Brain microvascular endothelial cell (primary cell): ENCODE measurements around the gene CTNNA3.
A peak's percentile ranks its signal among the peaks of the same experiment; 100 is the strongest.

Experiments used
- DNase-seq: peaks from one replicate; pipeline ENCODE4 v3.0.0-alpha.2; 2020
- H3K27ac ChIP-seq: fragments of 250-450 bp; sonication (Bioruptor Pico); 2 replicates; pipeline ENCODE4 v1.5.1; 2020; ENCODE audit warnings: mild to moderate bottlenecking, moderate library complexity
- H3K27me3 ChIP-seq: fragments of 250-450 bp; sonication (Bioruptor Pico); replicated peaks from 2 replicates; pipeline ENCODE4 v1.5.1; 2020; ENCODE audit warnings: mild to moderate bottlenecking
- H3K36me3 ChIP-seq: fragments of 250-450 bp; sonication (Bioruptor Pico); replicated peaks from 2 replicates; pipeline ENCODE4 v1.5.1; 2020; ENCODE audit warnings: mild to moderate bottlenecking
- H3K4me3 ChIP-seq: 2 replicates; pipeline ENCODE4 v1.5.1; 2011; ENCODE audit warnings: low read depth, mild to moderate bottlenecking, control low read depth, low read length, moderate library complexity
- in situ Hi-C: cut with HindIII; loops from 2 replicates; pipeline ENCODE4 v1.10.0; 2017; ENCODE audit warnings: low sequenced_read_pairs, low pct_ligation_motif_present
- TF ChIP-seq, protein P1 (sequence below): IDR thresholded peaks from 2 replicates; pipeline ENCODE4 v1.5.1; 2011; ENCODE audit warnings: low read depth, mild to moderate bottlenecking, moderate library complexity, low read length, control low read depth, inconsistent platforms; ENCODE audit errors: missing control alignments

The CTNNA3 gene

DNA sequence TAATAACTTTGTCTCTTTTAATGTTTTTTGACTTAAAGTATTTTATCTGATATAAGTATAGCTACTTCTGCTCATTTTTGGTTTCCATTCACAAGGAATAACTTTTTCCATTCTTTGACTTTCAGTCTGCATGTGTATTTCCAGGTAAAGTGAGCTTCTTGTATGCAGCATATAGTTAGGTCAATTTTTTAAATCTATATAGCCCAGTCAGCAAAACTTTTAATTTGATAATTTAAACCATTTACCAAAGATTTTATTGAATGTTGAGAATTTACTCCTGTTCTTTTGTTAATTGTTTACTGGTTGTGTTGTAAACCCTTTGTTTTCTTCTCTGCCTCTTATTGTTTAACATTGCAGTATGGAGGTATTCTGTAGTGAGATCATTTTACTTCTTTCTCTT, 1467.1 kb downstream of the CTNNA3 start:
- H3K27me3 ChIP-seq, result no peaks in the 10 kb centered on the region
- in situ Hi-C loops, result no loop called here
- TF ChIP-seq, protein P1, sequence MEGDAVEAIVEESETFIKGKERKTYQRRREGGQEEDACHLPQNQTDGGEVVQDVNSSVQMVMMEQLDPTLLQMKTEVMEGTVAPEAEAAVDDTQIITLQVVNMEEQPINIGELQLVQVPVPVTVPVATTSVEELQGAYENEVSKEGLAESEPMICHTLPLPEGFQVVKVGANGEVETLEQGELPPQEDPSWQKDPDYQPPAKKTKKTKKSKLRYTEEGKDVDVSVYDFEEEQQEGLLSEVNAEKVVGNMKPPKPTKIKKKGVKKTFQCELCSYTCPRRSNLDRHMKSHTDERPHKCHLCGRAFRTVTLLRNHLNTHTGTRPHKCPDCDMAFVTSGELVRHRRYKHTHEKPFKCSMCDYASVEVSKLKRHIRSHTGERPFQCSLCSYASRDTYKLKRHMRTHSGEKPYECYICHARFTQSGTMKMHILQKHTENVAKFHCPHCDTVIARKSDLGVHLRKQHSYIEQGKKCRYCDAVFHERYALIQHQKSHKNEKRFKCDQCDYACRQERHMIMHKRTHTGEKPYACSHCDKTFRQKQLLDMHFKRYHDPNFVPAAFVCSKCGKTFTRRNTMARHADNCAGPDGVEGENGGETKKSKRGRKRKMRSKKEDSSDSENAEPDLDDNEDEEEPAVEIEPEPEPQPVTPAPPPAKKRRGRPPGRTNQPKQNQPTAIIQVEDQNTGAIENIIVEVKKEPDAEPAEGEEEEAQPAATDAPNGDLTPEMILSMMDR, result no peak

DNA sequence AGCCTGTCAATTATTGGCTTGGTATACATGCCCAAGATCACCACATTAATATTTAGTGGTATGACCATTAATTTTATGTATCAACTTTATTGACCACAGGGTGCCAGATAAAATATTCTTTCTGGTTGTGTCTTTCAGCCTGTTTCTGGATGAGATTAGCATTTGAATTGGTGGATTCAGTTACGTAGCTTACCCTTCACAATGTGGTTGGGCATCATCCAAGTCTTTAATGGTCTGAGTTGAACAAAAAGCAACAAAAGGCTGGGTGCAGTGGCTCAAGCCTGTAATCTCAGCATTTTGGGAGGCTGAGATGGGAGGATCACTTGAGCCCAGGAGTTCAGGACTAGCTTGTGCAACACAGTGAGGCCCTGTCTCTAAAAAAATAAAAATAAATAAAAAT, 1472.3 kb downstream of the CTNNA3 start:
- H3K4me3 ChIP-seq, result no peak overlapping the region
- H3K36me3 ChIP-seq, result no peaks in the 10 kb centered on the region
- no peaks in the 10 kb centered on the region for H3K27me3 ChIP-seq
- no peak overlapping the region for H3K27ac ChIP-seq
- in situ Hi-C loops, result no loop called here
- DNase-seq, result no peak
- TF ChIP-seq, protein P1, result no peak

More for the DNA sequence above, 1467.1 kb downstream of the CTNNA3 start:
- DNase-seq, result no peak
- Histone ChIP-seq H3K27ac (no peak overlapping the region), H3K4me3 (no peak overlapping the region), H3K36me3 (no peaks in the 10 kb centered on the region)

DNA sequence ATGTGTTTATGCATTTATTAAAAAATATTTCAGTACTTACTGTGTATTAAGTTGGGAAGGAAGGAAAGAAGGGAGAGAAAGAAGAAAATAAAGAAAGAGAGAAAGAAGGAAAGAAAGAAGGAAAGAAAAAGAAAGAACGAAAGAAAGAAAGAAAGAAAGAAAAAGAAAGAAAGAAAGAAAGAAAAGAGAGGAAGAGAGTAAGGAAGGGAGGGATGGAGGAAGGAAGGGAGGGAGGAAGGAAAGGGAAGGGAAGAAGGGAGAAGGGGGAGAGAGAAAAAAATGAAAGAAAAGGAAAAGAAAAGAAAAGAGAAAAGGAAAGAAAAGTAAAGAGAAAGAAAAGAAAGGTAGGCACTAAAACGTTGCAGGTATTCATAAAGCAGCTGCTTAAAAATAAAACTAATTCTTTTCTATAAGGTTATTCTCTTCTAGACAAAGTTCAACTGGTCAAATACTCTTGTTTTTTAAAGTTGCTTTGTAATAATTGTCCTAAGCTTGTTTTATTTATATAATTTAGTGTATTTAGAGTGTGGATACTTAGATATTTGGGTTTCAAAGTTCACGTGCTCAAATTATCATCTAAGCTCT, 1473.4 kb downstream of the CTNNA3 start:
- DNase-seq, result no peak
- TF ChIP-seq, protein P1, result no peak
- H3K27me3 ChIP-seq, result no peaks in the 10 kb centered on the region
- in situ Hi-C loops, result no loop called here
- H3K27ac ChIP-seq, result no peak overlapping the region
- H3K36me3 ChIP-seq, result no peaks in the 10 kb centered on the region
- H3K4me3 ChIP-seq, result no peak overlapping the region

DNA sequence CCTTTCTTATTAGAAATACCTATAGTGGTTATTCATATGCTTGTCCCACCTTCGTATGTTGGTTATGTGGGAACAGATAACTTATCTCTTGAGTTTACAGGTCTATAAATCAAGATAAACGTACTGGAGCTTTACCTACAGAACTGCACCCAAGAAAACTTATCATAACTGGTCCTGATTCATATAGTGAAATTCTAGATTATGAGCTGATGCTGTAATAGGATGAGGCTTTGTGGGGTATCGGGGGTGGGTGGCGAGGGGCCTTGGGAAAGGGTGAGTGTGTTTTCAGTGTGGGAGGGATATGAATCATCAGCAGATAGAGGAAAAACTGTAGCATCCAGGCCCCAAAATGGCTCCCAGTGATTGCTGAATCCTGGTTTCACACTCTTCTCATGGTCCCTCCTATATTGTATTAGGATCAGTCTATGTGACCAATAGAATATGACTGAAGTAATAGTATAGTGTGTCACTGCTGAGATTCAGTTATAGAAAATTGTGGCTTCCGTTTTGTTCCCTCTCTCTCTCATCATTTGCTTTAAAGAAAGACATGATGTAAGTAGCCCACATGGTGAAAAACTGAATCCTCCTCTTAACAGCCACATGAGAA, 1476.9 kb downstream of the CTNNA3 start:
- no peaks in the 10 kb centered on the region for H3K27me3 ChIP-seq
- DNase-seq, result peak; percentile 45
- TF ChIP-seq, protein P1, result no peak
- no peaks in the 10 kb centered on the region for H3K36me3 ChIP-seq
- no peak overlapping the region for H3K4me3 ChIP-seq
- no peak overlapping the region for H3K27ac ChIP-seq
- in situ Hi-C loops, result no loop called here

DNA sequence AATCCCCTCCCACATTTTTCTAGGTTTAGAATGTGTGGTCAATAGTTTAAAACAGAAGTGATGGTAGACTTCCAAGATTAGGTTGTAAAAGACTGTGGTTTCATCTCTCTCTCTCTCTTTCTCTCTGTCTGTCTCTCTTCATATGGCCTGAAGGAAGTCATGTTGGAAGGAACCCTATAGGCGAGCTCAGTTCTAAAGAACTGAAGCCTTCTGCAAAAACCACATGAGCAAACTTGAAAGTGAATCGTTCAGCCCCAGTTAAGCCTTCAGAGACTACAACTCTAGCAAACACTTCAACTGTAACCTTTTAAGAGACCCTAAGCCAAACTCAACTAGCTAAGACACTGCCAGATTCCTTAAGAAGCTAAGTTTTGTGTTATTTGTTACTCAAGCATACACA, 1477.7 kb downstream of the CTNNA3 start:
- TF ChIP-seq, protein P1, result no peak
- in situ Hi-C loops, result no loop called here
- Histone ChIP-seq H3K36me3 (no peaks in the 10 kb centered on the region), H3K27ac (no peak overlapping the region), H3K4me3 (no peak overlapping the region), H3K27me3 (no peaks in the 10 kb centered on the region)
- no peak for DNase-seq

DNA sequence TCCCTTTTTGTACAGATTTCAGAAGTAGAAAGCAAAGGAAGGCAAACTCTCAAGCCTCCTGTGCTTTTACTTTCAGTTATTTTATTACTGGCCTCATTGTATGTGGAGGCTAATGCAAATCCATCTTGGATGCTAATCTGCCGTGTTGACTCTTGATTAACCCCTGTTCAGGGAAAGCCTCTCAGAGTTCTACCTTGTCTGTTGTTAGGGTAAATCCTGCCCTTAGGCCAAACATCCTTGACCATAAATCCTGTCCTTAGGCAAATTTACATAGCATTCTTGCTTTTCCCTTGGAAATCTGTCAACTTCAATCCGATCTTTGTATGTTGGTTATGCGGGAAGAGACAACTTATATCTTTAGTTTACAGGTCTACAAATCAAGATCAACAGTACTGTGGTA, 1480.1 kb downstream of the CTNNA3 start:
- Histone ChIP-seq H3K4me3 (no peak overlapping the region), H3K36me3 (no peaks in the 10 kb centered on the region), H3K27me3 (no peaks in the 10 kb centered on the region), H3K27ac (no peak overlapping the region)
- TF ChIP-seq, protein P1, result no peak
- in situ Hi-C loops, result no loop called here
- DNase-seq, result no peak
